ENCODE measurements around the gene SLC8A1.
A peak's percentile ranks its signal among the peaks of the same experiment; 100 is the strongest.

SLC8A1 gene

GRCh38 chr2:40220177-40220925 is 231.5 kb downstream of the SLC8A1 start:
- Histone ChIP-seq H3K27ac (ENCODE audit: low read length) (no peak overlapping the region), H4K20me1 (ENCODE audit: insufficient read depth, low read length) (no peaks in the 10 kb centered on the region), H2AFZ (ENCODE audit: low read depth, low read length) (no peak overlapping the region), H3K9me3 (ENCODE audit: insufficient read depth, low read length, severe bottlenecking) (peaks cover 2% of the 10 kb centered on the region), H3K79me2 (ENCODE audit: insufficient read depth, low read length) (no peaks in the 10 kb centered on the region), H3K9ac (ENCODE audit: low read depth, low read length) (no peak overlapping the region), H3K27me3 (ENCODE audit: insufficient read depth, low read length, poor library complexity) (no peaks in the 10 kb centered on the region), H3K36me3 (ENCODE audit: insufficient read depth, low read length) (peaks cover 5% of the 10 kb centered on the region), H3K4me1 (ENCODE audit: insufficient read depth, low read length) (peaks cover 10% of the 10 kb centered on the region), H3K4me2 (ENCODE audit: insufficient read depth, low read length) (no peak overlapping the region), H3K4me3 (ENCODE audit: low read depth in 1 of 2, low read length in 2 of 2) (no peak overlapping the region)
- ATAC-seq (ENCODE audit: insufficient read depth, low read depth) (no peak; the same call in 2 of the 3 replicates), DNase-seq (no peak)
- no peak for TF ChIP-seq EZH2 (IDR thresholded peaks at IDR 0.05; ENCODE audit: borderline replicate concordance, low read depth, low read length, severe bottlenecking)
- TF ChIP-seq CTCF (IDR thresholded peaks at IDR 0.05; ENCODE audit: borderline replicate concordance, extremely low read depth, low read length, poor library complexity, severe bottlenecking), result no peak

GRCh38 chr2:40219141-40219540 is 232.7 kb downstream of the SLC8A1 start:
- no peak overlapping the region for H3K27ac ChIP-seq (ENCODE audit: low read length)
- no peak for ATAC-seq (ENCODE audit: insufficient read depth, low read depth)
- H2AFZ ChIP-seq (ENCODE audit: low read depth, low read length), result no peak overlapping the region
- no peak overlapping the region for H3K9ac ChIP-seq (ENCODE audit: low read depth, low read length)
- TF ChIP-seq EZH2 (IDR thresholded peaks at IDR 0.05; ENCODE audit: borderline replicate concordance, low read depth, low read length, severe bottlenecking) (no peak), CTCF (IDR thresholded peaks at IDR 0.05; ENCODE audit: borderline replicate concordance, extremely low read depth, low read length, poor library complexity, severe bottlenecking) (no peak)
- no peak overlapping the region for H3K4me2 ChIP-seq (ENCODE audit: insufficient read depth, low read length)
- peaks cover 2% of the 10 kb centered on the region for H3K9me3 ChIP-seq (ENCODE audit: insufficient read depth, low read length, severe bottlenecking)
- H3K4me3 ChIP-seq (ENCODE audit: low read depth in 1 of 2, low read length in 2 of 2), result no peak overlapping the region
- peaks cover 10% of the 10 kb centered on the region for H3K4me1 ChIP-seq (ENCODE audit: insufficient read depth, low read length)
- no peaks in the 10 kb centered on the region for H3K27me3 ChIP-seq (ENCODE audit: insufficient read depth, low read length, poor library complexity)
- H3K79me2 ChIP-seq (ENCODE audit: insufficient read depth, low read length), result no peaks in the 10 kb centered on the region
- H3K36me3 ChIP-seq (ENCODE audit: insufficient read depth, low read length), result peaks cover 5% of the 10 kb centered on the region
- DNase-seq, result no peak
- no peaks in the 10 kb centered on the region for H4K20me1 ChIP-seq (ENCODE audit: insufficient read depth, low read length)

- ATAC-seq (ENCODE audit: insufficient read depth, low read depth), result peak; percentile 64
- Histone ChIP-seq H3K36me3 (ENCODE audit: insufficient read depth, low read length) (peaks cover 5% of the 10 kb centered on the region), H3K27ac (ENCODE audit: low read length) (no peak overlapping the region), H3K4me2 (ENCODE audit: insufficient read depth, low read length) (no peak overlapping the region), H2AFZ (ENCODE audit: low read depth, low read length) (no peak overlapping the region), H3K27me3 (ENCODE audit: insufficient read depth, low read length, poor library complexity) (no peaks in the 10 kb centered on the region), H3K9ac (ENCODE audit: low read depth, low read length) (no peak overlapping the region), H3K9me3 (ENCODE audit: insufficient read depth, low read length, severe bottlenecking) (peaks cover 2% of the 10 kb centered on the region), H3K79me2 (ENCODE audit: insufficient read depth, low read length) (no peaks in the 10 kb centered on the region), H3K4me3 (ENCODE audit: low read depth in 1 of 2, low read length in 2 of 2) (no peak overlapping the region), H4K20me1 (ENCODE audit: insufficient read depth, low read length) (no peaks in the 10 kb centered on the region), H3K4me1 (ENCODE audit: insufficient read depth, low read length) (peaks cover 10% of the 10 kb centered on the region)
- peak; percentile 47 for DNase-seq
- TF ChIP-seq CTCF (IDR thresholded peaks at IDR 0.05; ENCODE audit: borderline replicate concordance, extremely low read depth, low read length, poor library complexity, severe bottlenecking), result no peak
- no peak for TF ChIP-seq EZH2 (IDR thresholded peaks at IDR 0.05; ENCODE audit: borderline replicate concordance, low read depth, low read length, severe bottlenecking)
Observed at GRCh38 chr2:40218679-40219078, 233.2 kb downstream of the SLC8A1 start.
